Gastrocnemius medialis (tissue), 4 donors: ENCODE results near the gene NSD2.

ENCODE experiments used
- CTCF ChIP-seq, 5 experiments: fragments of 450-650 bp in 3 of 5; fragments of 200-600 bp in 2 of 5; sonication (generic) in 2 of 5; IDR thresholded peaks in 4 of 5; conservative IDR thresholded peaks in 1 of 5; 1 replicate in 4 of 5; 2 replicates in 1 of 5; pipeline ENCODE4 v1.5.1; 2016 to 2019; ENCODE audit warnings: antibody characterized with exemption in 5 of 5, mild to moderate bottlenecking in 3 of 5, moderate library complexity in 3 of 5
- POLR2A ChIP-seq, 2 donors: fragments of 450-650 bp; IDR thresholded peaks; one replicate each; pipeline ENCODE4 v1.6.1; 2017; ENCODE audit warnings: antibody characterized with exemption in 2 of 2, mild to moderate bottlenecking in 2 of 2, moderate library complexity in 2 of 2

- peak in 1 of 5 experiments; percentile 12 for TF ChIP-seq CTCF (IDR thresholded peaks at IDR 0.05 in 4 of 5, conservative IDR thresholded peaks at IDR 0.05 in 1 of 5)
- peak; percentile 69 to 73 for TF ChIP-seq POLR2A (IDR thresholded peaks at IDR 0.05)
These were observed at the start of gene NSD2 for GRCh38 chr4:1870578-1871443.
